SKM-1 treated with dmso at 0.1 percent for 144 hours (cell line): Measurements from ENCODE around the gene AADACL3.
"Not testable (repeated sequence)": the region's sequence is repeated elsewhere in the genome, so short reads cannot be mapped to it uniquely, and the experiment has no call there.

Experiments used
- DNase-seq: peaks from one replicate; lab custom pipeline; 2025; ENCODE audit not compliant: unreplicated experiment; lab: John Stamatoyannopoulos, UW

The AADACL3 gene

GRCh38 chr1:12715896-12716437 is at the start of gene AADACL3:
TSS of gene AADACL3 (plus strand) at chr1:12716110. CDS start at chr1:12716177, 67 bp downstream.
- DNase-seq = no peak

GRCh38 chr1:12666141-12666735 is 49.7 kb upstream of the AADACL3 start:
- no peak for DNase-seq

GRCh38 chr1:12669529-12670068 is 46.3 kb upstream of the AADACL3 start:
- DNase-seq = no peak

- no peak for DNase-seq
Observed at GRCh38 chr1:12674358-12674757, 41.6 kb upstream of the AADACL3 start.

- not testable (repeated sequence) for DNase-seq
Observed at GRCh38 chr1:12676122-12676521, 39.8 kb upstream of the AADACL3 start.

- DNase-seq = no peak
Observed at GRCh38 chr1:12677565-12677964, 38.3 kb upstream of the AADACL3 start.

GRCh38 chr1:12678350-12678749 is 37.6 kb upstream of the AADACL3 start:
- DNase-seq = no peak

GRCh38 chr1:12678820-12679219 is 37.1 kb upstream of the AADACL3 start:
- DNase-seq = no peak

- no peak for DNase-seq
Observed at GRCh38 chr1:12690156-12690555, 25.8 kb upstream of the AADACL3 start.

GRCh38 chr1:12692967-12693782 is 22.7 kb upstream of the AADACL3 start:
- no peak for DNase-seq

GRCh38 chr1:12696658-12697057 is 19.3 kb upstream of the AADACL3 start:
- DNase-seq = no peak

GRCh38 chr1:12697397-12697796 is 18.5 kb upstream of the AADACL3 start:
- DNase-seq = no peak

- no peak for DNase-seq
Observed at GRCh38 chr1:12703821-12704451, 12.0 kb upstream of the AADACL3 start.

- DNase-seq = no peak
Observed at GRCh38 chr1:12706061-12706460, 9.8 kb upstream of the AADACL3 start.

- no peak for DNase-seq
Observed at GRCh38 chr1:12708396-12709090, 7.4 kb upstream of the AADACL3 start.

- peak; percentile 26 for DNase-seq
Observed at GRCh38 chr1:12709091-12709491, 6.8 kb upstream of the AADACL3 start.

GRCh38 chr1:12709696-12710095 is 6.2 kb upstream of the AADACL3 start:
- no peak for DNase-seq

GRCh38 chr1:12711536-12711935 is 4.4 kb upstream of the AADACL3 start:
- no peak for DNase-seq

- no peak for DNase-seq
Observed at GRCh38 chr1:12712076-12712475, 3.8 kb upstream of the AADACL3 start.

- no peak for DNase-seq
Observed at GRCh38 chr1:12712929-12713328, 3.0 kb upstream of the AADACL3 start.

GRCh38 chr1:12713651-12714050 is 2.3 kb upstream of the AADACL3 start:
- not testable (repeated sequence) for DNase-seq
